ENCODE data around the gene SNTB2. TPM values are rescaled to one million over a fixed set of nuclear protein-coding genes. Genes with fewer than 3 reads are reported as not detected.

Gene SNTB2
- total and polyA plus RNA-seq, 2 of the 13 experiments (the other 11 are each of a cell fraction or from before 2014, with no cell fraction given), result 11.5 to 19.2 TPM

DNA sequence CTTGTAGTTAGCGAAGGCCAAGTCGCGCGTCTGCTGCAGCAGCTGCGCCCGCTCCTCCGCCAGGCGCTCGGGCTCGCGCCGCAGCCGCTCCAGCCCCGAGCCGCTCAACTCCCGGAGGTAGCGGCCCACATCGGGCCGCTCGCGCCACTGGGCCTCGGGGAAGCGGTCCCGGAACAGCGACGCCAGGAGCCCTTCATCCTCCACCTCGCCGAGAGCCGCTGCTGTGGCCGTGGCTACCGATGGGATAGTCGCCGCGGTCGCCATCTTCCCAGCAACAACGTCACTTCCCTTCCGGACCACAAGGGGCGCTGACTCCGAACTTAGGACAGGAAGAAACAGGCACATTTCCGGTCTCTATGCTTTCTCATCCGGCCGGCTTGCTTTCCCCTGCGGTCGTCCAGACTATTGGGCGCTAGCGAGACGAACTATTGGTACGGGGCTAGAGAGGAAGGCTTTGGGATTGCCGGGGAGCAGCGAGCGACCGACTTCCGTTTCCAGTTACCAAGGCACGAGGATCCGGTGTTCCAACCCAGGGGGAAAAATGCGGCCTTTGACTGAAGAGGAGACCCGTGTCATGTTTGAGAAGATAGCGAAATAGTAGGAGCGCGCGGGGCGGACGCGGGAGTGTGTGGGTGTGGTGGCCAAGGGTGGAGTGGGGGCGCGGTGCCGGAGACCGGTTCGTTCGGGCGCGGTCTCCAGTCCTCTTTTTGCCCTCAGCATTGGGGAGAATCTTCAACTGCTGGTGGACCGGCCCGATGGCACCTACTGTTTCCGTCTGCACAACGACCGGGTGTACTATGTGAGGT is 152.5 kb downstream of the SNTB2 start, which contains the start of the genes COG8 and NIP7 (continued):
- TF ChIP-seq, protein P1, sequence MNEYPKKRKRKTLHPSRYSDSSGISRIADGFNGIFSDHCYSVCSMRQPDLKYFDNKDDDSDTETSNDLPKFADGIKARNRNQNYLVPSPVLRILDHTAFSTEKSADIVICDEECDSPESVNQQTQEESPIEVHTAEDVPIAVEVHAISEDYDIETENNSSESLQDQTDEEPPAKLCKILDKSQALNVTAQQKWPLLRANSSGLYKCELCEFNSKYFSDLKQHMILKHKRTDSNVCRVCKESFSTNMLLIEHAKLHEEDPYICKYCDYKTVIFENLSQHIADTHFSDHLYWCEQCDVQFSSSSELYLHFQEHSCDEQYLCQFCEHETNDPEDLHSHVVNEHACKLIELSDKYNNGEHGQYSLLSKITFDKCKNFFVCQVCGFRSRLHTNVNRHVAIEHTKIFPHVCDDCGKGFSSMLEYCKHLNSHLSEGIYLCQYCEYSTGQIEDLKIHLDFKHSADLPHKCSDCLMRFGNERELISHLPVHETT (CRISPR knock-in tag; conservative IDR thresholded peaks at IDR 0.05), result peak; percentile 87
- peak; percentile 91 for TF ChIP-seq ZNF891 (CRISPR knock-in tag; IDR thresholded peaks at IDR 0.05)
- TF ChIP-seq, protein P2, sequence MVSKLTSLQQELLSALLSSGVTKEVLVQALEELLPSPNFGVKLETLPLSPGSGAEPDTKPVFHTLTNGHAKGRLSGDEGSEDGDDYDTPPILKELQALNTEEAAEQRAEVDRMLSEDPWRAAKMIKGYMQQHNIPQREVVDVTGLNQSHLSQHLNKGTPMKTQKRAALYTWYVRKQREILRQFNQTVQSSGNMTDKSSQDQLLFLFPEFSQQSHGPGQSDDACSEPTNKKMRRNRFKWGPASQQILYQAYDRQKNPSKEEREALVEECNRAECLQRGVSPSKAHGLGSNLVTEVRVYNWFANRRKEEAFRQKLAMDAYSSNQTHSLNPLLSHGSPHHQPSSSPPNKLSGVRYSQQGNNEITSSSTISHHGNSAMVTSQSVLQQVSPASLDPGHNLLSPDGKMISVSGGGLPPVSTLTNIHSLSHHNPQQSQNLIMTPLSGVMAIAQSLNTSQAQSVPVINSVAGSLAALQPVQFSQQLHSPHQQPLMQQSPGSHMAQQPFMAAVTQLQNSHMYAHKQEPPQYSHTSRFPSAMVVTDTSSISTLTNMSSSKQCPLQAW (CRISPR knock-in tag; IDR thresholded peaks at IDR 0.05), result peak; percentile 93
- peak; percentile 70 for TF ChIP-seq MIER3 (CRISPR knock-in tag; IDR thresholded peaks at IDR 0.05; ENCODE audit: borderline replicate concordance)
- peak; percentile 97 for TF ChIP-seq THAP11 (CRISPR knock-in tag; IDR thresholded peaks at IDR 0.05)
- TF ChIP-seq ZNF562 (CRISPR knock-in tag; IDR thresholded peaks at IDR 0.05; ENCODE audit: borderline replicate concordance), result no peak
- TF ChIP-seq ZNF841 (CRISPR knock-in tag; IDR thresholded peaks at IDR 0.05; ENCODE audit: borderline replicate concordance), result no peak
- TF ChIP-seq MIXL1 (CRISPR knock-in tag; IDR thresholded peaks at IDR 0.05), result peak; percentile 87
- no peak for TF ChIP-seq ZNF207 (IDR thresholded peaks at IDR 0.05; ENCODE audit: borderline replicate concordance)
- no peak for TF ChIP-seq ATM (IDR thresholded peaks at IDR 0.05; ENCODE audit: borderline replicate concordance)
- TF ChIP-seq TBX3 (IDR thresholded peaks at IDR 0.05; ENCODE audit: borderline replicate concordance), result no peak
- peak; percentile 87 for TF ChIP-seq HES4 (CRISPR knock-in tag; IDR thresholded peaks at IDR 0.05; ENCODE audit: borderline replicate concordance)
- no peak for TF ChIP-seq ZBTB42 (CRISPR knock-in tag; IDR thresholded peaks at IDR 0.05)
- TF ChIP-seq ZNF282 (IDR thresholded peaks at IDR 0.05; ENCODE audit: partially characterized antibody), result no peak
- peak; percentile 82 for TF ChIP-seq SRY (CRISPR knock-in tag; IDR thresholded peaks at IDR 0.05)
- TF ChIP-seq, protein P3, sequence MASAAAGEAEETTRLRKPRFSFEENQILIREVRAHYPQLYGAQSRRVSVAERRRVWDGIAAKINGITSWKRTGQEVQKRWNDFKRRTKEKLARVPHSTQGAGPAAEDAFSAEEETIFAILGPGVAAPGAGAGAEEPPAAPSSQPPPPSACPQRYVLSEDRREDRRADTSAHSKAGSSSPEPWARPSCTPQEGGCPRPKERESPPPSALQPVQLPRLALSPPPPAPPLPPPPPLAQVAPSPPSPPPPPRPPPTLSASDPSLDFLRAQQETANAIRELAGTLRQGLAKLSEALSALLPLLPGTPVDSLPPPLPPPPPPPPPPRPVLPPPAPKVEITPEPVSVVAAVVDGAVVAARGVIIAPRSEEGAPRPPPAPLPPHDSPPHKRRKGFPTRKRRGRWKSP (CRISPR knock-in tag; IDR thresholded peaks at IDR 0.05), result peak; percentile 41
- TF ChIP-seq, protein P4, sequence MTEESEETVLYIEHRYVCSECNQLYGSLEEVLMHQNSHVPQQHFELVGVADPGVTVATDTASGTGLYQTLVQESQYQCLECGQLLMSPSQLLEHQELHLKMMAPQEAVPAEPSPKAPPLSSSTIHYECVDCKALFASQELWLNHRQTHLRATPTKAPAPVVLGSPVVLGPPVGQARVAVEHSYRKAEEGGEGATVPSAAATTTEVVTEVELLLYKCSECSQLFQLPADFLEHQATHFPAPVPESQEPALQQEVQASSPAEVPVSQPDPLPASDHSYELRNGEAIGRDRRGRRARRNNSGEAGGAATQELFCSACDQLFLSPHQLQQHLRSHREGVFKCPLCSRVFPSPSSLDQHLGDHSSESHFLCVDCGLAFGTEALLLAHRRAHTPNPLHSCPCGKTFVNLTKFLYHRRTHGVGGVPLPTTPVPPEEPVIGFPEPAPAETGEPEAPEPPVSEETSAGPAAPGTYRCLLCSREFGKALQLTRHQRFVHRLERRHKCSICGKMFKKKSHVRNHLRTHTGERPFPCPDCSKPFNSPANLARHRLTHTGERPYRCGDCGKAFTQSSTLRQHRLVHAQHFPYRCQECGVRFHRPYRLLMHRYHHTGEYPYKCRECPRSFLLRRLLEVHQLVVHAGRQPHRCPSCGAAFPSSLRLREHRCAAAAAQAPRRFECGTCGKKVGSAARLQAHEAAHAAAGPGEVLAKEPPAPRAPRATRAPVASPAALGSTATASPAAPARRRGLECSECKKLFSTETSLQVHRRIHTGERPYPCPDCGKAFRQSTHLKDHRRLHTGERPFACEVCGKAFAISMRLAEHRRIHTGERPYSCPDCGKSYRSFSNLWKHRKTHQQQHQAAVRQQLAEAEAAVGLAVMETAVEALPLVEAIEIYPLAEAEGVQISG (CRISPR knock-in tag; IDR thresholded peaks at IDR 0.05), result peak; percentile 100
- no peak for TF ChIP-seq IKZF1 (IDR thresholded peaks at IDR 0.05)
- TF ChIP-seq DNMT3B (CRISPR knock-in tag; conservative IDR thresholded peaks at IDR 0.05), result peak; percentile 95
- TF ChIP-seq NR1H2 (CRISPR knock-in tag; IDR thresholded peaks at IDR 0.05; ENCODE audit: borderline replicate concordance, low read depth), result no peak
- TF ChIP-seq ZNF547 (CRISPR knock-in tag; IDR thresholded peaks at IDR 0.05), result peak; percentile 61
- 0 out of 2 replicates have a peak, but pooled peaks have one; percentile 60 for TF ChIP-seq RFX5 (IDR thresholded peaks at IDR 0.05; ENCODE audit: low read depth, low read length)
- TF ChIP-seq CENPX (CRISPR knock-in tag; IDR thresholded peaks at IDR 0.05), result no peak
- TF ChIP-seq, protein P5, sequence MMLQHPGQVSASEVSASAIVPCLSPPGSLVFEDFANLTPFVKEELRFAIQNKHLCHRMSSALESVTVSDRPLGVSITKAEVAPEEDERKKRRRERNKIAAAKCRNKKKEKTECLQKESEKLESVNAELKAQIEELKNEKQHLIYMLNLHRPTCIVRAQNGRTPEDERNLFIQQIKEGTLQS (CRISPR knock-in tag; IDR thresholded peaks at IDR 0.05), result peak; percentile 51; the same call in 1 of the 2 replicates
